GM19395 (cell line): Measurements from ENCODE around the gene PHF2.

Experiments used
- ATAC-seq: cut with Tn5 transposase; IDR thresholded peaks from one replicate; pipeline ENCODE4 v1.9.1; 2021; ENCODE audit warnings: mild to moderate bottlenecking, moderate library complexity; ENCODE audit not compliant: unreplicated experiment

PHF2 gene

DNA sequence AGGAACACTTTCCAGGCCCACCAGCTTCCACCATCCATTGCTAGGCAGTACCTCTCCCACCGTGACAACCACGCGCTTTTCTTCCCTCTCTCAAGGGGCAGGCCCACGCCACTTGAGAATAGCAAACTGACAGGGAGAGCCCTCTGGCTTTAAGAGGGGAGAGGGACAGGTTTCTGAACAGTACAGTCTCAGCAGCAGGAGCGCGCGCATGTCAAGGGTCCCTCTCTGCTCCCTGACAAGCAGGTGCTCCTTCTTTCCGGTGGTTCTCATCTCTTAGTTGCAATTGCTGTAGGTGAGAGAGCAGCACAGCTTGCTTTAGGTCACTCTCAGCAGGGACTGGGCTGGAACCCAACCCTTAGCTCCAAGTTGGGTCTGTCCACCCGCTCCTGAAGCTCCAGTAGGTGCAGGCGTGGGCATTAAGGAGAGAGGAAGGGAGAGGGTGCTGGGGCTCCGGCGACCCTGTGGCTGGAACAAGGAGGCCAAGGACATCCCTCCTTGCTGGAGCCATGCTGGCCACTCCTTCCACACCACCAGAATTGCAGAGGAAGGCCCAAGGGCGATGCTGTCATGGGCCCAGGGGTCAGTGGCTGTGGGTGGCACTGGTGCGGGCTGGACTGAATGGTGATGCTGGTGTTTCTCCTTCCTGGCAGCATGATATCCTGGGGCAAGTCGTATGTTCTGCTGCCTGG is 9.0 kb upstream of the PHF2 start:
- no peak for ATAC-seq

DNA sequence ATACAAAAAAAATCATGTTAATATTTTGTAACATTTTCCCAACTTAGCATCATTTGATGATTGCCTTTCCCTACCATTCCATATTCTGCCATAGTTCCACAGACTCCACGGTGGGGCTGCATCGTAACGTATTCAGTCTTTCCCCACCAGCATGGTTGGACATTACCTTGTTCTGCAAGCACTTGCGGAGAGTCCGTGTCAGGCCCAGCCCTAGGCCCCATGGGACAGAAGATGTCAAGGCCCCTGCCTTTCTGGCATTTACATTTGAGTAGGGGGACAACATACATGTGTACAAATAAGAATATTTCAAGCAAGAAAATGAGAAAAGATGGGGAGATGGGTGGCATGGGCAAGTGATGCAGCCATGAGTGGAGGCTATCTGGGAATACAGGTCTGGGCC is 8.2 kb upstream of the PHF2 start:
- no peak for ATAC-seq

DNA sequence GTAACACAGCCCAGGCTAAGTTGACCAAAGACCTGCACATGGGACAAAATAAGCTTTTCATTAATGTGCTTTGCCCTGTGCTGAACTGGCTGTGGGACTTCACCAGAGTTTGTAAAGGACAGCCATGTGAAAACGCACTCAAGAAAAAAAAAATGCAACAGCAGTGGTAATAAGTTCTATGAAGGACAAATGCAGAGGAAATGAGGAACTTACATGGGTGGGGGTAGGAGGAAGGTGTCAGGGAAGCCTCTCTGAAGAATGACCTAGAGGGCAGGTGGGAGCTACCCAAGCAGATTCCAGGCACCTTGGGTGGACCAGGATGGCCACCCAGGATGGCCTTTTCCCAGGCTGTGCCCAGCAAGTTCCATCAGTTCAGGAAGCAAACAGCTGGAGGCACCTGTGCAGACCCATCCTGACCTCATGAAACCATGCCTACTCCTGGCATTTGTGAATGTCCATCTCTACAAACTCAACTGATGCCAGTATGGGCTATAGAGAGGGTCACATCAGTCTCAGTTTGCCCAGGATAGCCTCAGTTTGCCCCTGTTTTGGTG is 6.7 kb upstream of the PHF2 start:
- ATAC-seq = no peak

- no peak for ATAC-seq
Observed at GRCh38 chr9:93572221-93572620, 4.2 kb upstream of the PHF2 start.

DNA sequence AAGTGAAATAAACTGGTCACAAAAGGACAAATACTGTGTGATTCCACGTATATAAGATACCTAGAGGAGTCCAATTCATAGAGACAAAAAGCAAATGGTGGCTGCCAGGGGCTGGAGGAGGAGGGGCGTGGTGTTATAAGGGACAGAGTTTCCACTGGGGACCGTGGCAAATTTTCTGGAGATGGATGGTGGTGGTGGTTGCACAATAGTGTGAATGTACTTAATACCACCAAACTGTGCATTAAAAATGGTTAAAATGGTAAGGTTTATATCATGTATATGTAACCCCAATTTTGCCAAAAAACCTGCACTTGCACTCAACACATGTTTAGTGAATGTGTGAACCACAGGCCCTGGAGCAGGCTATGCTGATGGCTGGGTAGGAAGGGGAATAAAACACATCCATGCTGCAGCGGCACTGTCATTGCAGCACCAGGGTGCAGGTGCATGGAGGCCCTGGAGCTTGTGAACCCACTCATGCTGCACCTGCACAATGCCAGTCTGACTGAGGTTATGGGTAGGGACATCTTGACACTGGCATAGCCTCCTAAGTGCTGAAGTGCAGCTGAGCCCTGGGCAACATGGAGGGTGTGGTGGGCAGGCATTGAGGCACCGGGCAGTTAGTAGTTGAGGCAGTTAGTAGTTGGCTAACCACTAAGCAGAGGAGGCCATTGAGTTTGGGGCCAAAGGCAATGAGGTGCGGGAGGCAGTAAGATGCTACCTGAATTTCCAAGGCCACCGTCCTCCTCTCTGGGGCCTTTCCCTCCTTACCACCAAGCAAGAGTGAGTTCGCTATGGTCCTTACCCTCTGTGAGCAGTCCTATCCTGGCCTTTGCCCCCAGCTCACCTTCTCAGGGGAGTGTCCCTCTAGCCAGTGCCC is 3.5 kb upstream of the PHF2 start:
- no peak for ATAC-seq

DNA sequence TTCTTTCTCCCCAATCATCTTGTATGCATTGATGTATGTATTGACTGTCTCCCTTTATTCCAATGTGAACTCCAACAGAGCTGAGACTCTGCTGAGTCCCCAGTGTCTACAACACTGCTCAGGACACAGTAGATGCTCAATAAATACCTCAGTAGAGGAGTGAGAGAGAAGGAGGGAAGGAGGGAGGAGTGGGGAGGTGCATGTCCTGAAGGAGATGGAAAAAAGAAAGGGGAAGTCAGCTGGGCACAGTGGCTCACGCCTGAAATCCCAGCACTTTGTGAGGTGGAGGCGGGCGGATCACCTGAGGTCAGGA is 2.9 kb upstream of the PHF2 start:
- ATAC-seq = no peak

DNA sequence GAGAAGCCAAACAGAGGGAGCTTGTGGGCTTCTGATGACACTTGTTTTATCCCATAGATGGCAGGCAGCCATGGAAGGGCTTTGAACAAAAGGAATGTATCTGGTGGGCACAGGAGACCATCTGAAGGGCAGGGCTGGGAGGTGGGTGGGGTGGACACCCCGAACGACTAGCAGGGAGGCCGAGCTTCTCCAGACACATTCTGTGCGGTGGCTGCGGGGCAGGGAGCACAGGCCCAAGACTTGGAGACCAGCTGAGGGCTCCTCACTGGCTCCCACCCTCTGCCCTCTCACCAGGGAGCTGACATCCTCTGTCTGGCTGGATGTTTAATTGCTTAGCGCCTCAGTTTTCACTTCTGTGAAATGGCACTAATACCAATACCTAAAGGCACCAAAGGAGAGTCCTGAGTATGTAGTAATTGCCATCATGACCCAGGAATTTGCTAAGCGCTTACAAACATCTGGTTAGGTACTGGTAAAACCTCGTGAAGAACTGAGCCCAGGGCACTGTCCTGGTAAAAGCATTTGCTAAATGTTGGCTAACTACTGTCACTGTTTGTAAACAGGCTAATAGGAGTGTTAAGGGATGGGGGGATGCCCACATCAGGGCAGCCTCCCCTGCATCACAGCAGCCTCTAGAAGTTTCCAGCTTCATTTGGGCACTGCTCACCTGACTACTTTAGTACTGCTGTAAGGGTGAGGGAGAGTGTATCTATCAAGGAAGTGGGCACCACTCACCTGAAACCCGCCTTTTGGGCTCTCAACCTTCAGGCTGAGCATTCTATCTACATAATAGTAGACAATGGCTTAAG is 2.1 kb upstream of the PHF2 start:
- ATAC-seq = no peak

- no peak for ATAC-seq
Observed at GRCh38 chr9:93574900-93575795, 1.2 kb upstream of the PHF2 start.

- ATAC-seq = no peak
Observed at GRCh38 chr9:93575796-93576257, 557 bp upstream of the PHF2 start.

- no peak for ATAC-seq
Observed at GRCh38 chr9:93577078-93577974, 942 bp downstream of the PHF2 start.

- ATAC-seq = no peak
Observed at GRCh38 chr9:93577975-93578682, 1.7 kb downstream of the PHF2 start.

DNA sequence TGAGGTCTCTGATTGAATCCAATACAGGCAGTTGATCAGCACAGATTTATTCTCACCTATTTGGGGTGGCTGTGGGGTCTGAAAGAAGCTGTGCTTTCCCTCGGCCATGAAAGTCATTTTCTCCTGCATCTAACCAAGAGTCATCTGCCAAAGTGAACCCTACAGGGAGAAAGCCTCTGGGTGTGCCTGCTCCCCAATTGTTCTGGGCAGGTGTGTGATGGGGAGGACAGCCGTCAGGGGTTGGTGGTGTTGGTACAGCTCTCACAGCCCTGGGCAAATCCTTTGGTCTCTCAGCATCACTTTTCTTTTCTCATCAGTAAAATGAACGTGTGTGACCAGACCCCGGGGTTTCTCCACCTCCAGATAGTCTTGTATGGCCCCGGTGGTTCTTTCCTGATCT is 2.5 kb downstream of the PHF2 start:
- no peak for ATAC-seq

DNA sequence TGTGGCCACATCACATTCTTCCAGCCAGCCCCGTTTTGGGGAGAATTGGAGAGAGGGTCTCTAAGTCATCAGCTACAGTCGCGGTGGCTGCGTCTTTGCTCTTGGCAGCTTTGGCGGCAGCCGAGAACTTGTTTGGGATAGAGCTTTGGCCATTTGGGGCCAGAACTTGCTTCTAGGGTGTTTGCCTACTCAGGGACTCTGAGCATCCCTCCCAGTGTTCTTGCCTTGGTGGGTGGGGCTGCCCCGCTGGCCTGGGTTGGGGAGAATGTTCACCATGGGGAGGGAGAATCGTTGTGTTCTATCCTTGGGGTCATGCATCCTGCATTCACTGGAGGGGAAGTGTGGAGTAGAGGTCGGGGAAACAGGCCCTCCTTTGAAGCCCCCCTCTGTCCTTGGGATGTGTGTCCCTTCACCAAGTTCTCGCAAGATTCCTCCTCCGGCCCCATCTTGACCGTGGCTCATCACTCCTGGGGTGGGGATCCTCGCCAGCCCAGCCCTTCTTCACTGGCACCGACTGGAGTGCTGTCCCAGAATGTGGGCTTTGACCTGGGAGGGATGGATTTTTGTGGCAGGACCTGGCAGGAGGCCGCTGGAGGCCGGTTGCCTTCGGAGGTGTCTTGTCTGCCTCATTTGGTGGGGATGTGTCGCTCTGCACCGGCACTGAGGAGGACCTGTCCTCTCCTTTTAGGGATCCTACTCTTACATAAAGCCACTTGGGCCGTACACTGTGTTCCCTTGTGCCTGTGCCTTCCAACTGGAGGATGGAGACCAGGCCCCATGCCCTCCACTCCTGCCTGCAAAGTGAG is 3.5 kb downstream of the PHF2 start:
- no peak for ATAC-seq

DNA sequence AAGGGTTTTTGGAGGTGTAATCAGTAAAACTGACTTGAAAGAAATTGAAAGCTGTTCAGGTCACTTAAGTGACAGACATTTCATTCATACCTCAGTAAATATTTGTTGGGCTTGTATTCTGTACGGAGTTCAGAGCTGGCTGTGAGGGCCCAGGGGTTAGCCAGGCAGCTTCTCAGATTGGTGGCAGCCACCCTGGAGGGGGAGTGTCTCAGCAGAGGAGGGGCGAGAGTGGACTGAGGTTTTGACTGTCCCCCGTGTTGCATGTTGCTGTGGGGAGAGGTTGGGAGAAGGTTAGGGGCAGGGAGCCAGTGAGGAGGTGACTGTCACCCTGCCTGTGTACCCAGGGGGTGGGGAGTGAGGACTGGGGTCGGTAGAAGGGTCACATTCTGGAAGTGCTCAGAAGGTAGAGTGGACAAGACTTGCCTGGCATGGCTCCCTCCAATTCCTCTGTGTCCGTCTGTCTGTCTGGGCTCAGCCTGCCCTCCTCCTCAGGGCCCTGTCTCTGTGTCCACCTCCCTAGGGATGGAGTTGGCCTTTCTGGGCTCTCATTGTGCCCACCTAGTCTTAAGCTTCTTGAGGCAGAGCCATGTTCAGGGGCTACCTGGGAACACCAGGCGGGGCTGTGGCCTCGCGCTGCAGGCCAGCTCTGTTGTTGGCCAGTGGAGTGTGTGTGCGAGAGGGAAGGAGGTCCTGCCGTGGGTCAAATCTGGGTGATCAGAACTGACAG is 4.4 kb downstream of the PHF2 start:
- no peak for ATAC-seq

DNA sequence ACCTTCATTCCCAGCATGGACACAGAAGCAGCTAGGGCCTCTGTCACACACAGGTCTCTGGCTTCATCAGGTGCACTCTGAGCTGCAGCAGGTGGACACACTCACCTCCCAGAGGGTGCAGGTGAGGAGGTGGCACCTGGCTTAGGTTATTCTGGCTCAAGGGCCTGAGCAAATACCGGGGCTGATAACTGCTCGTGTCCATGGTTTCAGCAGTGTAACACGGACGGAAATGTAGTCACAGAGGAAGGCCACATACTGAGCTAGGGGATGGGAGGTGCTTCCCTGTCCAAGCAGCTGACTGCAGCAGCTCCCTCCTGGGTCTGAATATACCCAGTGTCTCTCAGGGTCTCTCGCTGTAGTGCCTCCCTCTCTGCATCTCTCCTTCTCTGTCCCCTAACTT is 5.7 kb downstream of the PHF2 start:
- no peak for ATAC-seq

DNA sequence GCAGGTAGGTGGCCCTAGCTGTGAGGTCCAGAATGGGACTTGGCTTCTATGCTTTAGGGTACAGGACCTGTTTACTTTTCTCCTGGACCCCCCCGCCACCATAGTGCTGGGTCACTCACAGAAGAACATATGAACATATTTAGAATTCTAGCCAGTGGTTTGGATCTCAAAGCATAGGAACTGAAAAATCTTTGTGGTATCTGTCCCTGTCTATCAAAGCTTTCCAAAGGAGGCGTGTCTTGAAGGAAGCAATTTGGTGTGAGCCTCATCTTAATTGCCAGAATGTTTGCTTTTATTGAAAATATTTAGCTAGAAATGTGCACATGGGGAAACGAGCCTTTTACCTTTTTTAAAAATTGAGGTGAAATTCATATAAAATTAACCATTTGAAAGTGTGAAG is 6.2 kb downstream of the PHF2 start:
- ATAC-seq = no peak

DNA sequence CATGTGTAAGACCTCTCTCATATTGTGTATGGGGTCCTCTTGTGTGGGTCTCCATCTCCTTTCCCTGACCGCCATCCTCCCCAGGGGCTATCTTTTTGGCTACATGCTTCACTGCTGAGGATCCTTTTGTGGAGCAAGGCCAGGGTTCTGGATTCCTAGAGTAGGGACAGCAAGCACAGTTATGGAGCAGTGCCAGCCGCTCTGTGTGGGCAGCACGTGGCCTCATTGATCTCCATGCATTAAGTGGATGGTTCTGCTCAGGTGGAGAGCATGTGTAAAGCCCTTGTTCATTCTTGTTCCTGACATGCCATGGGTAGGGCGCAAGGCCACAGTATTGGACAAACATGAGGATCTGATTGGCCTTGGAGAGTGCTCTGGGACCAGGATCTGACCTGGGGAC is 8.9 kb downstream of the PHF2 start:
- ATAC-seq = no peak
